Measurements from ENCODE around the gene ERC1.
"Not testable (repeated sequence)": the region's sequence is repeated elsewhere in the genome, so short reads cannot be mapped to it uniquely, and the experiment has no call there.

Gene ERC1

GRCh38 chr12:1099158-1099557 is 108.1 kb downstream of the ERC1 start:
- Mint-ChIP-seq H3K36me3 (ENCODE audit: low read depth) (no peaks in the 10 kb centered on the region), H3K27me3 (no peaks in the 10 kb centered on the region), H3K9me3 (no peaks in the 10 kb centered on the region), H3K4me3 (peak overlapping the region; percentile 16), H3K4me1 (ENCODE audit: low read depth) (peaks cover 70% of the 10 kb centered on the region), H3K27ac (peak overlapping the region; percentile 5)
- DNase-seq, result no peak

GRCh38 chr12:1099618-1100017 is 108.6 kb downstream of the ERC1 start:
- DNase-seq; H3K27me3 Mint-ChIP-seq; H3K4me3 Mint-ChIP-seq; H3K9me3 Mint-ChIP-seq; H3K36me3 Mint-ChIP-seq (ENCODE audit: low read depth); H3K27ac Mint-ChIP-seq: not testable (repeated sequence)
- H3K4me1 Mint-ChIP-seq (ENCODE audit: low read depth), result peaks cover 71% of the 10 kb centered on the region

GRCh38 chr12:1102115-1102514 is 111.1 kb downstream of the ERC1 start:
- no peaks in the 10 kb centered on the region for H3K9me3 Mint-ChIP-seq
- DNase-seq, result no peak
- H3K4me1 Mint-ChIP-seq (ENCODE audit: low read depth), result peaks cover 62% of the 10 kb centered on the region
- H3K4me3 Mint-ChIP-seq, result no peak overlapping the region
- no peak overlapping the region for H3K27ac Mint-ChIP-seq
- H3K36me3 Mint-ChIP-seq (ENCODE audit: low read depth), result peaks cover 3% of the 10 kb centered on the region
- no peaks in the 10 kb centered on the region for H3K27me3 Mint-ChIP-seq

GRCh38 chr12:1102791-1103450 is 111.9 kb downstream of the ERC1 start:
- no peaks in the 10 kb centered on the region for H3K27me3 Mint-ChIP-seq
- H3K36me3 Mint-ChIP-seq (ENCODE audit: low read depth), result peaks cover 3% of the 10 kb centered on the region
- peaks cover 65% of the 10 kb centered on the region for H3K4me1 Mint-ChIP-seq (ENCODE audit: low read depth)
- no peak for DNase-seq
- no peaks in the 10 kb centered on the region for H3K9me3 Mint-ChIP-seq
- H3K4me3 Mint-ChIP-seq, result no peak overlapping the region
- H3K27ac Mint-ChIP-seq, result no peak overlapping the region

GRCh38 chr12:1103632-1104031 is 112.6 kb downstream of the ERC1 start:
- Mint-ChIP-seq H3K4me1 (ENCODE audit: low read depth) (peaks cover 65% of the 10 kb centered on the region), H3K9me3 (no peaks in the 10 kb centered on the region), H3K36me3 (ENCODE audit: low read depth) (peaks cover 3% of the 10 kb centered on the region), H3K27me3 (no peaks in the 10 kb centered on the region), H3K4me3 (no peak overlapping the region), H3K27ac (no peak overlapping the region)
- DNase-seq, result no peak

GRCh38 chr12:1104088-1104800 is 113.2 kb downstream of the ERC1 start:
- no peak for DNase-seq
- peaks cover 63% of the 10 kb centered on the region for H3K4me1 Mint-ChIP-seq (ENCODE audit: low read depth)

GRCh38 chr12:1107669-1108068 is 116.6 kb downstream of the ERC1 start:
- H3K4me3 Mint-ChIP-seq, result no peak overlapping the region
- DNase-seq, result no peak
- H3K27me3 Mint-ChIP-seq, result no peaks in the 10 kb centered on the region
- H3K4me1 Mint-ChIP-seq (ENCODE audit: low read depth), result peaks cover 38% of the 10 kb centered on the region
- no peak overlapping the region for H3K27ac Mint-ChIP-seq
- peaks cover 26% of the 10 kb centered on the region for H3K36me3 Mint-ChIP-seq (ENCODE audit: low read depth)
- no peaks in the 10 kb centered on the region for H3K9me3 Mint-ChIP-seq

More at GRCh38 chr12:1104088-1104800, 113.2 kb downstream of the ERC1 start:
- Mint-ChIP-seq H3K27me3 (no peaks in the 10 kb centered on the region), H3K36me3 (ENCODE audit: low read depth) (peaks cover 3% of the 10 kb centered on the region), H3K27ac (no peak overlapping the region), H3K4me3 (no peak overlapping the region), H3K9me3 (no peaks in the 10 kb centered on the region)

GRCh38 chr12:1108276-1108675 is 117.3 kb downstream of the ERC1 start:
- Mint-ChIP-seq H3K27ac (no peak overlapping the region), H3K36me3 (ENCODE audit: low read depth) (peaks cover 30% of the 10 kb centered on the region), H3K9me3 (no peaks in the 10 kb centered on the region), H3K4me1 (ENCODE audit: low read depth) (peaks cover 33% of the 10 kb centered on the region), H3K4me3 (no peak overlapping the region), H3K27me3 (no peaks in the 10 kb centered on the region)
- DNase-seq, result no peak

GRCh38 chr12:1115484-1116231 is 124.6 kb downstream of the ERC1 start:
- no peak for DNase-seq
- no peaks in the 10 kb centered on the region for H3K27me3 Mint-ChIP-seq
- peaks cover 14% of the 10 kb centered on the region for H3K4me1 Mint-ChIP-seq (ENCODE audit: low read depth)
- no peaks in the 10 kb centered on the region for H3K9me3 Mint-ChIP-seq
- peaks cover 35% of the 10 kb centered on the region for H3K36me3 Mint-ChIP-seq (ENCODE audit: low read depth)
- peak overlapping the region; percentile 31 for H3K27ac Mint-ChIP-seq
- no peak overlapping the region for H3K4me3 Mint-ChIP-seq

- no peaks in the 10 kb centered on the region for H3K27me3 Mint-ChIP-seq
- DNase-seq, result no peak
- no peak overlapping the region for H3K27ac Mint-ChIP-seq
- peaks cover 20% of the 10 kb centered on the region for H3K36me3 Mint-ChIP-seq (ENCODE audit: low read depth)
- H3K4me1 Mint-ChIP-seq (ENCODE audit: low read depth), result peaks cover 14% of the 10 kb centered on the region
- H3K9me3 Mint-ChIP-seq, result no peaks in the 10 kb centered on the region
- no peak overlapping the region for H3K4me3 Mint-ChIP-seq
These were observed 126.3 kb downstream of the ERC1 start for GRCh38 chr12:1117371-1117770.

- Mint-ChIP-seq H3K4me1 (ENCODE audit: low read depth) (peaks cover 20% of the 10 kb centered on the region), H3K9me3 (no peaks in the 10 kb centered on the region), H3K27me3 (no peaks in the 10 kb centered on the region), H3K36me3 (ENCODE audit: low read depth) (peaks cover 16% of the 10 kb centered on the region), H3K27ac (no peak overlapping the region), H3K4me3 (no peak overlapping the region)
- peak; percentile 66 for DNase-seq
These were observed 127.0 kb downstream of the ERC1 start for GRCh38 chr12:1117970-1118563.

GRCh38 chr12:1122786-1123185 is 131.8 kb downstream of the ERC1 start:
- no peak for DNase-seq
- Mint-ChIP-seq H3K4me1 (ENCODE audit: low read depth) (peaks cover 23% of the 10 kb centered on the region), H3K9me3 (no peaks in the 10 kb centered on the region), H3K27ac (no peak overlapping the region), H3K36me3 (ENCODE audit: low read depth) (peaks cover 4% of the 10 kb centered on the region), H3K27me3 (no peaks in the 10 kb centered on the region), H3K4me3 (no peak overlapping the region)

GRCh38 chr12:1126091-1126490 is 135.1 kb downstream of the ERC1 start:
- Mint-ChIP-seq H3K36me3 (ENCODE audit: low read depth) (peaks cover 2% of the 10 kb centered on the region), H3K4me3 (no peak overlapping the region)

GRCh38 chr12:1127021-1127420 is 136.0 kb downstream of the ERC1 start:
- Mint-ChIP-seq H3K9me3 (no peaks in the 10 kb centered on the region), H3K27me3 (no peaks in the 10 kb centered on the region), H3K4me3 (no peak overlapping the region), H3K4me1 (ENCODE audit: low read depth) (peaks cover 49% of the 10 kb centered on the region), H3K27ac (no peak overlapping the region), H3K36me3 (ENCODE audit: low read depth) (peaks cover 2% of the 10 kb centered on the region)
- DNase-seq, result no peak

More at GRCh38 chr12:1126091-1126490, 135.1 kb downstream of the ERC1 start:
- no peak for DNase-seq
- peaks cover 42% of the 10 kb centered on the region for H3K4me1 Mint-ChIP-seq (ENCODE audit: low read depth)
- H3K27ac Mint-ChIP-seq, result peak overlapping the region; percentile 27
- H3K27me3 Mint-ChIP-seq, result no peaks in the 10 kb centered on the region
- H3K9me3 Mint-ChIP-seq, result no peaks in the 10 kb centered on the region
